PFSK-1 (cell line): ENCODE data around the gene KCNMA1.

Experiments
- POLR2AphosphoS5 ChIP-seq: IDR thresholded peaks from 2 replicates; pipeline ENCODE4 v1.6.1; 2012; ENCODE audit warnings: low read depth, mild to moderate bottlenecking, control low read depth, low read length, moderate library complexity
- TAF1 ChIP-seq: IDR thresholded peaks from 2 replicates; pipeline ENCODE4 v1.6.1; 2012; ENCODE audit warnings: low read length, control low read depth, borderline replicate concordance; ENCODE audit not compliant: insufficient read depth

GRCh38 chr10:77073663-77073960 lies 564.0 kb downstream of the KCNMA1 start:
- TF ChIP-seq TAF1 = no peak
- TF ChIP-seq POLR2AphosphoS5 = no peak
